ENCODE measurements around the gene ITPK1. TPM values are rescaled to one million over a fixed set of nuclear protein-coding genes. Genes with fewer than 3 reads are reported as not detected.

The ITPK1 gene
- total RNA-seq, 3 donors from 2014 or later (not counting 1 experiment from before 2014, with no cell fraction given), result 73.2 to 74.8 (median 74.4) TPM

DNA sequence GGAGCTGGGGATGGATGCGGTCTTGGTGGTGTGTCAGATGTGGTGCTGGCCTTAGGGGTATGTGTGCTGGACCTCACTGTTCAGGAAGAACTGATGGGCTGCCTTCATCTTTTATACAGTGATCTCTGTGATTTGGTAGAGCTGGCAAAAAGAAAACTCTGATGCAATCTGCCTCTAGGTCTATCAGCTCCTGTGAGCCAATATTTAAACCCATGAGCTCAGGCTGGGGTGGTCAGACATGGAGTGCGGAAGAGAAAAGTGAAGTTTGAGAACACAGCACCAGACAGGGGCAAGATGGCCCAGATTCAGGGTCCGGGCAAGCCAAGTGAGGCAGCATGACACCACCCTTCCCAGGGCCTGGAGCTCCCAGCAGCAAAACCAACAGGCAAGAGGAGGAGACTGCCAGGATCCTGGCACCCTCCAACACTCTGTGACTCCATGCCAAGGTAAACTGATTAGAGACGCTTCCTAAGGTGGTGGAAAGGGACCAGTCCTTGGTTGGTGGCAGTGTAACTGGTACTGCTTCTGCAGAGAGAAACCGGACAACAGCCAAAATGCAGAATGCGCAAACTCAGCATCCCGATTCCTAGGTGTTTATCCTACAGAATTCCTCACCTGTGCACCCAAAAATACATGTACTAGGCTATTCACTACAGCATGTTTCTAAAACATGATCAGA lies 110.5 kb downstream of the ITPK1 start:
- H3K9me3 Mint-ChIP-seq, result no peaks in the 10 kb centered on the region
- H3K27me3 ChIP-seq (ENCODE audit: control insufficient read depth, insufficient read depth, low read length), result no peaks in the 10 kb centered on the region
- no peaks in the 10 kb centered on the region for H3K27me3 Mint-ChIP-seq (ENCODE audit: low read depth in 2 of 2)
- H3K4me1 Mint-ChIP-seq, result peaks cover 42 to 66% of the 10 kb centered on the region in 2 donors
- no peaks in the 10 kb centered on the region for H3K9me3 ChIP-seq (ENCODE audit: control insufficient read depth, insufficient read depth, low read length)
- intact Hi-C loops (cut with micrococcal nuclease), result no loop called here
- ATAC-seq, result no peak
- no peak overlapping the region for H3K4me3 ChIP-seq (ENCODE audit: low read length)
- H3K27ac Mint-ChIP-seq, result peak overlapping the region; percentile 29 to 65
- no peaks in the 10 kb centered on the region for H3K36me3 Mint-ChIP-seq
- no peak for TF ChIP-seq CTCF (IDR thresholded peaks at IDR 0.05)
- 90% methylated on average over 7 of the region's 7 CpGs for WGBS (ENCODE audit: insufficient coverage)
- no peak overlapping the region for H3K27ac ChIP-seq (ENCODE audit: low read length)
- H3K4me1 ChIP-seq (ENCODE audit: control insufficient read depth, insufficient read depth, low read length), result peaks cover 40% of the 10 kb centered on the region
- no peaks in the 10 kb centered on the region for H3K36me3 ChIP-seq (ENCODE audit: control insufficient read depth, insufficient read depth, low read length)
- H3K4me3 Mint-ChIP-seq, result no peak overlapping the region
- no peak for DNase-seq

DNA sequence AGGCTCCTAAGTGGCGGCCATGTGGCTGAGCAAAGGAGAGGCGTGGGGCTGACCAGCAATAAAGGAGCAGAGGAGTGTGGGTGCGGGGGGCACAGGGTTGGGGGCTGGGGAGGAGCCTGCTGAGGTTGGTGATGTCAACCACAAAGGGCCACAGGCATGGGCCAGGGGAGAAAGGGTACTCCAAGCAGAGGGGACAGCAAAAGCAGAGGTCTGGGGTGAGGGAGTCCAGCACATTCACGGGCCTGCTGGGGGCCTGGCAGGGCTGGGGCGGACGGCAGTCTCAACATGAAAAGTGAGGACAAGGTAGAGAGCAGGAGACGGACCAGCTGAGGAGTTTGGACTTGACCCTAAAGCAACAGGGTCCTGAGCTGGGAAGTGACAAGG lies 111.0 kb downstream of the ITPK1 start:
- Mint-ChIP-seq H3K36me3 (no peaks in the 10 kb centered on the region), H3K4me3 (no peak overlapping the region), H3K27me3 (ENCODE audit: low read depth in 2 of 2) (no peaks in the 10 kb centered on the region), H3K9me3 (no peaks in the 10 kb centered on the region), H3K27ac (peak overlapping the region; percentile 29 to 65), H3K4me1 (peaks cover 42 to 63% of the 10 kb centered on the region in 2 donors)
- Histone ChIP-seq H3K27me3 (ENCODE audit: control insufficient read depth, insufficient read depth, low read length) (no peaks in the 10 kb centered on the region), H3K4me1 (ENCODE audit: control insufficient read depth, insufficient read depth, low read length) (peaks cover 40% of the 10 kb centered on the region), H3K9me3 (ENCODE audit: control insufficient read depth, insufficient read depth, low read length) (no peaks in the 10 kb centered on the region), H3K36me3 (ENCODE audit: control insufficient read depth, insufficient read depth, low read length) (no peaks in the 10 kb centered on the region), H3K27ac (ENCODE audit: low read length) (no peak overlapping the region), H3K4me3 (ENCODE audit: low read length) (no peak overlapping the region)
- intact Hi-C loops (cut with micrococcal nuclease), result no loop called here
- no peak for DNase-seq
- 96% methylated on average over 7 of the region's 7 CpGs for WGBS (ENCODE audit: insufficient coverage)
- TF ChIP-seq CTCF (IDR thresholded peaks at IDR 0.05), result no peak
- no peak for ATAC-seq

- no peak overlapping the region for H3K4me3 ChIP-seq (ENCODE audit: low read length)
- Mint-ChIP-seq H3K27me3 (ENCODE audit: low read depth in 2 of 2) (no peaks in the 10 kb centered on the region), H3K4me1 (peaks cover 42 to 63% of the 10 kb centered on the region in 2 donors), H3K4me3 (no peak overlapping the region), H3K27ac (peak overlapping the region; percentile 29 to 58), H3K9me3 (no peaks in the 10 kb centered on the region), H3K36me3 (no peaks in the 10 kb centered on the region)
- no peaks in the 10 kb centered on the region for H3K9me3 ChIP-seq (ENCODE audit: control insufficient read depth, insufficient read depth, low read length)
- peaks cover 40% of the 10 kb centered on the region for H3K4me1 ChIP-seq (ENCODE audit: control insufficient read depth, insufficient read depth, low read length)
- no peak overlapping the region for H3K27ac ChIP-seq (ENCODE audit: low read length)
- ATAC-seq, result no peak
- intact Hi-C loops (cut with micrococcal nuclease), result no loop called here
- no peak for DNase-seq
- TF ChIP-seq CTCF (IDR thresholded peaks at IDR 0.05), result no peak
- 95% methylated on average over 16 of the region's 18 CpGs for WGBS (ENCODE audit: insufficient coverage)
- no peaks in the 10 kb centered on the region for H3K27me3 ChIP-seq (ENCODE audit: control insufficient read depth, insufficient read depth, low read length)
- peaks cover 2% of the 10 kb centered on the region for H3K36me3 ChIP-seq (ENCODE audit: control insufficient read depth, insufficient read depth, low read length)
These were observed 111.6 kb downstream of the ITPK1 start for GRCh38 chr14:93003945-93004698.
